Activated CD4-positive, alpha-beta T cell treated with anti-CD3 and anti-CD28 coated beads, Interleukin-2, amount 50 U/mL, for 1 hour (primary cell): ENCODE data around the gene RBSN.

Experiments used
- DNase-seq: peaks from one replicate; pipeline ENCODE4 v3.0.0-alpha.2; 2020

RBSN gene

DNA sequence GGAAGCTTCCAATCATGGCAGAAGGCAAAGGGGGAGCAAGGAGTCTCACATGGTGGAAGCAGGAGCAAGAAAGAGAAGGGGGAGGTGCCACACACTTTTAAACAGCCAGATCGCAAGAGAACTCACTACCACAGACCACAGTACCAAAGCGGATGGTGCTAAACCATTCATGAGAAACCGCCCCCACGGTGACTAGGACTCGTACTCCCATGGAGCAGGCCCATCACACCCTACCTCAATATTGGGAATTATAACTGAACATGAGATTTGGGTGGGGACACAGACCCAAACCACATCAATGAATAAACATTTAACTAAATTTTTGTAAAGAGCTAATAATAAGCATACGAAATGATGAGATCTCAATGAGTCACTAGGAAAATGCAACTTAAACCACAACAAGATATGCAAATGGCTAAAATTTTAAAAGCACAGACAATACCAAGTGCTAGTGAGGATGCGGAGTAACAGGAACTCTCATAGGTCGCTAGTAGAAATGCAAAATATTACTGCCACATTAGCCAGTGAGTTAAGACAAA, 43.9 kb downstream of the RBSN start:
- peak; percentile 15 for DNase-seq

DNA sequence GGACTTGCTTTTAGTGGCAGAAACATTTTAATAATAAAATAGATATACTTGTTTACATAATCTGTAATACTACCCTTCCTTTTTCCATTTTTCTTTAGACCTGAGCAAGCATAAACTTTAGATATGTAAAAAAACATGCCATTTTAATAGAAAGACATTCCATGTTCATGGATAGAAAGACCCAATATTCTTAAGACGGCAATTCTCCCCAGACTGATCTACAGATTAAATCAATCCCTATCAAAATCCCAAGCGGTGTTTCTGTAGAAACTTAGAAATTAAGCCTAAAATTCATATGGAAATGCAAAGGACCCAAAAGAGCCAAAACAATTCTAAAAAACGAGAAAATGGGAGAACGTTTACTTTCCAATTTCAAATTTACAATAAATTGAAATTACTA, 45.4 kb downstream of the RBSN start:
- DNase-seq: no peak

DNA sequence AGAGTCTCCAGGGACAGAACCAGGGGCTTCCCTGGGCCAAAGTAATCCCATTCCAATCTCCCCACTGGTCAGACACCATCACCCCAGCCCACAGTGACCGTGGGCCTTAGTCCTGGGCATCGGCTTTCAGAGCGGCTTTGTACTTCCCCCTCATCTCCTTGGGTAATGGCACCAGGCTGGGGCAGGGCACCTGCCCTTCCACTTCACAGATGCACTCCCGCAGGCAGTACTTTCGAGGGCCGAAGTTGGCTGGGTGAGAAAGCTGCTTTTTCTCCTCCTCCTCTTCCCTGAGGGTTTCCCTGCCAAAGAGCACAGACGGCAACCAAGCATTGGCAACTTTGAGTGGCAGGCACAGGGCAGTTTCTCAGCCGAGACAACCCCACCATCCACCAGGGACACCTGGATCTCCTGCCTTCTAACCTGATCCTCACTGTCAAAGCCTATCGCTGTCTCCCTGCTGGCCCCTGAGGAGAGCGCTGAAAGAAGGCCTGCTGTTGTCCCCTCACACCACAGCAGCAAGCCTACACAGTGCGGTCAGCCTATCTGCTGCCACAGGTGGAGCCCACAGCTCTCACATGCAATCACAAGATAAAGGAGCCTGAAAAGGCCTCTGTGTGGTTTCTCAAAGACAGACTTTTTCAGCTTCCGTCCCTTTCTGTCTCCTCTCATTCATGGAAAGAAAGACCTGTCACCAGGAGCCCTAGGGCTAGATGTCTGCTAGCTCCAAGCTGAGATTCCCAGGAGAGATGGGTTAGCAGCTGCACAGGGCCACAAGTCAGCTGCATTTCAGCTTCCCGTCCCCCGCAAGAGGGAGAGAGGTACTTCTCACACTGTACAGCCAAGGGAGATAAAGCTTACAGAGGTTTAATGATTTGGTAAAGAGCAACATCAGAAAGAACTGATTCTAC, 46.4 kb downstream of the RBSN start:
- DNase-seq: no peak

GRCh38 chr3:15051531-15051930, 47.4 kb downstream of the RBSN start:
- DNase-seq: peak; percentile 41

GRCh38 chr3:15050405-15051092, 48.4 kb downstream of the RBSN start:
- no peak for DNase-seq

DNA sequence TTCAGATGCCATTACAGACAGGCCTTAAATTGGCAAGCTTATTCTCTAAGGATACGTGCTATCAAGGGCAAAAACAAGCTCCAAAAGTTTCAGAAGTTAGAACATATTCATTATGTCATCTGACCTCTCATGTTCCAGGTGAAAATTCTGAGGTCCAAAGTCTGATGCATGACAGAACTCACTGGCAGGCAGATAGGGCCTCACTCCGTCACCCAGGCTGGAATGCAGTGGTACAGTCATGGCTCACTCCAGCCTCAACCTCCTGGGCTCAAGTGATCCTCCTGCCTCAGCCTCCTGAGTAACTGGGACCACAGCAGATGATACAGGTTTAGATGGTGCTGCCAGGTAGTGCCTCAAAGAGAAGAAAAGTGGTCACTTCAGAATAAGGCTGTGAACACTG, 49.4 kb downstream of the RBSN start:
- no peak for DNase-seq

DNA sequence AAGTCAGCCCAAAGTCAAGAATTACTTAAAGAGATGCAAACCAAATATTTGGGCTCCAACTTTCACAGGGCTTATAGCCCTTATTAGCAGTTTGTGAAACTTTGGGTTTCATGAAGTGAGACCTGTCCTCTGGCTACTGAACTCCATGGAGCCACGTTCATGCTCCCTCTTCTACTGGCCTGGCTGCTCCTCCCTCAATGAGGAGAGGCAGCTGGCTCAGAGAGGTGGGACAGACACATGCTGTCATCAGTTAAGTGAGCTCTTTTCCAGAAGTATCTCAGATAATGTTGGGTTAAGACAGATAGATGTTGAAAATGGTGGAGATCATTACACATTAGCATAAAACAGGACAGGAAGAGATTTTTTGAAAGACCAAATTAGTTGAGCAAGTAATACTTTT, 53.3 kb downstream of the RBSN start:
- no peak for DNase-seq

DNA sequence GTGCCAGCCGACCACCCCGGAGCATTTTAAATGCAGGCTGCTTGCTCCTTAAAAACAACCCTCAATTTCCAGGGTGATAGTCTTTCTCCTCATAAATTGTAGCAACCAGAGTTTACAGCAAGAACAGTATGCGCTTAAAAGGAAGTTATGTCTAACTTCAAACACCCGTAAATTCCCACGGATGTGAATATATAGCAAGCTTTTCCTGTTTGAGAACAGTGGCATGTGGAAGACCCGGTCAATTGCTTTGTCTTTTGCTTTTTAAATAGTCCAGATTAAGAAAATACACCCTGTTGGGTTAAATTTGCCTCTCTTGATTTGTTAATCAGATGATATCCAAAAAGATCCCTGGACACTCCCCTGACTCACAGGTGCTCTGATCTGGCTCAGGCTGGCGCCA, 54.6 kb downstream of the RBSN start:
- DNase-seq: no peak

DNA sequence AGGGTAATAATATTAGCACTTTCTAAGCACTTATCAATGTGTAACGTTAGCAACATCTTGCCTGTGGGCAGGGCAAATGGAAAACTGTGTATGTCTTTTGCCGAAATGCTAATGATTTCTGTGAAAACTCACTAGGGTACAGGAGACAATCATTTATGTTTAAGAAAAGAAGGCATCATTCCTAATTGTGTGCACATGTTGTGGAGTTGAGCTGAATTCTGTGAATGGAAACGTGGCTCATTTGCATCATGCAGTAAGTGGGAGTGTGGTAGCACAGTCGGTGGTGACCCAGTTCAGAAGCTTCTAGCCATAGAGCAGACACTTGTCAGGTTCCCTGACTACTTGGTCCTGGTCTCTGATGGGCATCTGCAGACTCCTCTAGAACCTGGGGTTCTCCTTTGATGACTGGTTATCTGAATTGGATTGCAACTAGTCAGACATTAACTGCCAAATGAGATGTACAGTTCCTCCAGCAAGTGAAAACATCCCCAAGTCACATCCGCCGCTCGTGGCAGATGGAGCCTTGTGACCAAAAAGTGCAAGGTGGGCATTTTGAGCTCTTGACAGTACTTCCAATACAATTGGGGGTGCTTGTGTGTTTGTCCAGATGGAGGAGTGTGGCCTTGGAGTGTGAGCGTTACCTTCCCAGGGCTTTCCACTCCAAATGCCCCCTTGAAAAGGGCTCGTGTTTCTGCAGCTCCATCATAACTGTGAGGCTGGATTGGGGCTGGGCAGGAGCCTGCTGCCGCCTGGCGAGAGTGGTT, 55.4 kb downstream of the RBSN start:
- no peak for DNase-seq

- no peak for DNase-seq
Measured at GRCh38 chr3:15042936-15043335, 56.0 kb downstream of the RBSN start.

DNA sequence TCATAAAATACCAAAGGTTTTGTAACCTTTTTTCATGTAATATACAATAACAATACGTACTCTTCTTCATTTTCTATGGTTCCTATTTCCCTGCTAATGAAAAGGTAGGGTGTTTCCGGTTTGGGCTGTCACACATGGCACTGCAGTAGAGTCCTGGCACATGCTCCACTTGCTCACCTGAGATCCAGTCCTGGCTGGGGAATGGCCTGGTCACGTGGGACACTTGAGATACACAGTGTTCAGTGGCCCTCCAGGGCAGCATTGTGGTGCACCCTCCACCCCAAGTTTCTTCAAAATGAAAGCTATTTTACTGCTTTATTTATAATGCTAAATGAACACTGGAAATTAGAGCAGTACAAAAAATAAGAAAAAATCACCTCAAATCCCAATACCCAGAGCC, 57.0 kb downstream of the RBSN start:
- no peak for DNase-seq

- no peak for DNase-seq
Measured at GRCh38 chr3:15040844-15041243, 58.1 kb downstream of the RBSN start.

GRCh38 chr3:15038306-15038705, 60.6 kb downstream of the RBSN start:
- no peak for DNase-seq

DNA sequence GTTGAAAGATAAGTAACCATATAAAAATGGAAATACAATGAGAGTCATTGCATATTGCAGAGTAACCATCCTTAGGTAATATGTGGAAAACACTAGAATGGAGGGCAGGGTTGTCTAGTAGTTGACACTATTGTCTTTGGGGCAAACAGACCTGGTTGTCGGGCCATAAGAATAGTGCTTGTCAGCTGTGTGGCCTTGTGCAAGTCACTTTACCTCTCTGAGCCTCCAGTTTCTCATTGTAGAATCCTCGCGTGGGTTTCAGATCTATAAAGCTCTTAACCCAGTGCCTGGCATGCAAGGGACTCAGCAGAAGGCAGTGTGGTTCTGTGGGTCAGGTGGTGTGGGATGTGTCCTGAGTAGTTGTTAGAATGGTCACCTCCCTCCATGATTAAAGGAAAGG, 65.8 kb downstream of the RBSN start:
- no peak for DNase-seq

DNA sequence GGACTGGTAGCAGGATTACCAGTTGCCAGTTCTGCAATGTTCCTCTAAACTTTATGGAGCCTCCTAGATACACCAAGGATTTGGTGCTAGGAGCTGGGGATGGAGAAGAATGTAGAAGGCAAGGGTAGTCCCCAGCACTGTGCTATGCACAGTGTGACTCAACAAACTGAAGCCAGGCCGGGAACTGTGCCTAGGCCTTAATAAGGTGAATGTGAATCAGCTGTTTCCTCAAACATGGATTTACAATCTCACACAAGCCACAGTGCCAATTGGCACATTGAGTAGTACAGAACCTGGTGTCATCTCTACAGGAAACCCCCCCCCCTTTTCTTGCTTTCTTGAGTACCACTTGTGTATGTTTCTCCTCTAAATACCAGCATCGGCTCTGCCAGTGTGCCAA, 66.3 kb downstream of the RBSN start:
- no peak for DNase-seq

GRCh38 chr3:15029625-15030024, 69.3 kb downstream of the RBSN start:
- DNase-seq: no peak

GRCh38 chr3:15023719-15024118, 75.2 kb downstream of the RBSN start:
- no peak for DNase-seq

GRCh38 chr3:15023249-15023648, 75.7 kb downstream of the RBSN start:
- no peak for DNase-seq
